ENCODE data around the gene CORIN. TPM values are rescaled to one million over a fixed set of nuclear protein-coding genes. Genes with fewer than 3 reads are reported as not detected.

CORIN gene
- total and polyA plus RNA-seq, 10 of the 15 experiments (the other 5 are each of a cell fraction or from before 2014, with no cell fraction given), result 0.02 to 0.45 (median 0.09) TPM; not detected in 3

DNA sequence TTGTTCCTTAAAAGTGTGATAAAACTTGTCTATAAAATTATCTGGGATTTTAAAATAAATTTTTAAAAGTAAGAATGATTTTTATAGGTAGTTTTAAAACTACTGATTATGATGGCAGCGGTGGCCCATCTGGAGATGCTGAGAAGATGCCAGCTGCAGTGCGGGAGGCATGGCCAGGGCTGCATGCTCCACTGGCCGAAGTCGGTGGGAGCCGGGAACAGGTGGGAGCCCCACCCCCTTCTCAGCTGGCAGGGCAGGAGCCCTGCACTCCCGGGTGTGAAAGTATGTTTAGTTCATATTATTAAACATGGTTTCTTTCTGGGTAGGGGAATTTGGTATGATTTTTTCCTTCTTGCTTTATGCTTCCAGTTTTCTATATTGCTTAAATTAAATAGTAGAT is 63.8 kb downstream of the CORIN start:
- RAD21 ChIA-PET (ENCODE audit: unreplicated experiment), result no interaction called here
- no peak for ATAC-seq
- no TSS peak for BruUV-seq (replicated peaks)
- Histone ChIP-seq H3K27me3 (replicated peaks in 1 of 2; ENCODE audit: control insufficient read depth in 2 of 2, insufficient read depth in 2 of 2, low read length in 1 of 2) (no peaks in the 10 kb centered on the region), H4K20me1 (ENCODE audit: control insufficient read depth, insufficient read depth) (no peaks in the 10 kb centered on the region), H3K79me2 (ENCODE audit: control insufficient read depth, insufficient read depth, low read length) (no peaks in the 10 kb centered on the region), H3K9me3 (replicated peaks; ENCODE audit: control insufficient read depth, insufficient read depth, low read length) (no peaks in the 10 kb centered on the region), H3K27ac (ENCODE audit: control insufficient read depth, insufficient read depth) (no peak overlapping the region), H2AFZ (ENCODE audit: control insufficient read depth, low read depth, low read length) (no peak overlapping the region), H3K36me3 (ENCODE audit: control insufficient read depth in 2 of 2, insufficient read depth in 2 of 2, low read length in 1 of 2) (no peaks in the 10 kb centered on the region), H3K4me2 (ENCODE audit: control insufficient read depth, insufficient read depth) (no peak overlapping the region), H3K4me3 (no peak overlapping the region), H3K9ac (ENCODE audit: control insufficient read depth, insufficient read depth, low read length) (no peak overlapping the region), H3K4me1 (ENCODE audit: control insufficient read depth, insufficient read depth, low read length) (no peaks in the 10 kb centered on the region)
- in situ Hi-C loops (cut with MboI), result no loop called here
- CTCF ChIA-PET, result no interaction called here
- intact Hi-C loops (cut with micrococcal nuclease; ENCODE audit: unreplicated experiment), result no loop called here
- WGBS (ENCODE audit: insufficient coverage, insufficient replicate concordance, low lambda C conversion rate, missing lambda C conversion rate), result 36% methylated on average over 6 of the region's 6 CpGs
- SMC1A ChIA-PET (ENCODE audit: uncharacterized antibody, unreplicated experiment), result no interaction called here
- TF ChIP-seq POU2F2 (IDR thresholded peaks at IDR 0.05; ENCODE audit: borderline replicate concordance, low read depth, low read length) (no peak), ATF7 (IDR thresholded peaks at IDR 0.05; ENCODE audit: low read depth) (no peak), RFX5 (IDR thresholded peaks at IDR 0.05; ENCODE audit: low read depth, low read length) (no peak), NFYB (IDR thresholded peaks at IDR 0.05; ENCODE audit: insufficient read depth, low read depth, low read length) (no peak), SIX5 (IDR thresholded peaks at IDR 0.05; ENCODE audit: low read depth, low read length, severe bottlenecking) (no peak), PML (IDR thresholded peaks at IDR 0.05; ENCODE audit: low read length) (no peak), SUZ12 (IDR thresholded peaks at IDR 0.05; ENCODE audit: unreplicated experiment) (no peak), EP300 (IDR thresholded peaks at IDR 0.05; ENCODE audit: borderline replicate concordance in 1 of 2, control insufficient read depth in 1 of 2, low read depth in 2 of 2, low read length in 2 of 2) (no peak), EED (IDR thresholded peaks at IDR 0.05; ENCODE audit: low read depth) (no peak), NR2C2 (IDR thresholded peaks at IDR 0.05; ENCODE audit: borderline replicate concordance, control insufficient read depth, insufficient read length, low read depth) (no peak), ZNF384 (IDR thresholded peaks at IDR 0.05; ENCODE audit: borderline replicate concordance, low read depth, low read length) (no peak), ZBED1 (IDR thresholded peaks at IDR 0.05; ENCODE audit: borderline replicate concordance) (no peak), SREBF1 (IDR thresholded peaks at IDR 0.05; ENCODE audit: low read length) (no peak), CBFB (IDR thresholded peaks at IDR 0.05; ENCODE audit: low read depth) (no peak)
- TF ChIP-seq, protein P1, sequence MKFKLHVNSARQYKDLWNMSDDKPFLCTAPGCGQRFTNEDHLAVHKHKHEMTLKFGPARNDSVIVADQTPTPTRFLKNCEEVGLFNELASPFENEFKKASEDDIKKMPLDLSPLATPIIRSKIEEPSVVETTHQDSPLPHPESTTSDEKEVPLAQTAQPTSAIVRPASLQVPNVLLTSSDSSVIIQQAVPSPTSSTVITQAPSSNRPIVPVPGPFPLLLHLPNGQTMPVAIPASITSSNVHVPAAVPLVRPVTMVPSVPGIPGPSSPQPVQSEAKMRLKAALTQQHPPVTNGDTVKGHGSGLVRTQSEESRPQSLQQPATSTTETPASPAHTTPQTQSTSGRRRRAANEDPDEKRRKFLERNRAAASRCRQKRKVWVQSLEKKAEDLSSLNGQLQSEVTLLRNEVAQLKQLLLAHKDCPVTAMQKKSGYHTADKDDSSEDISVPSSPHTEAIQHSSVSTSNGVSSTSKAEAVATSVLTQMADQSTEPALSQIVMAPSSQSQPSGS (IDR thresholded peaks at IDR 0.05; ENCODE audit: low read length), result no peak
- FAIRE-seq, result no peak
- DNase-seq (ENCODE audit: low read depth, low spot score), result no peak
- POLR2A ChIA-PET, result no interaction called here

Data from GM12878 (cell line).